Ishikawa (cell line): ENCODE data around the gene BCCIP.

ENCODE experiments used
- CEBPB ChIP-seq: IDR thresholded peaks from 2 replicates; pipeline ENCODE4 v1.6.1; 2012
- CREB1 ChIP-seq: IDR thresholded peaks from 2 replicates; pipeline ENCODE4 v1.6.1; 2012; ENCODE audit warnings: low read depth
- EGR1 ChIP-seq: IDR thresholded peaks from 2 replicates; pipeline ENCODE4 v1.6.1; 2012
- EP300 ChIP-seq: IDR thresholded peaks from 2 replicates; pipeline ENCODE4 v1.6.1; 2012; ENCODE audit warnings: borderline replicate concordance
- FOXM1 ChIP-seq: IDR thresholded peaks from 2 replicates; pipeline ENCODE4 v1.6.1; 2012; ENCODE audit warnings: low read depth, borderline replicate concordance
- NFIC ChIP-seq: IDR thresholded peaks from 2 replicates; pipeline ENCODE4 v1.6.1; 2012
- RAD21 ChIP-seq: IDR thresholded peaks from 2 replicates; pipeline ENCODE4 v1.6.1; 2012; ENCODE audit warnings: low read depth
- REST ChIP-seq: IDR thresholded peaks from 2 replicates; pipeline ENCODE4 v1.6.1; 2012; ENCODE audit warnings: low read depth, mild to moderate bottlenecking
- TAF1 ChIP-seq: IDR thresholded peaks from 2 replicates; pipeline ENCODE4 v1.6.1; 2012; ENCODE audit warnings: low read depth, mild to moderate bottlenecking
- TCF12 ChIP-seq: IDR thresholded peaks from 2 replicates; pipeline ENCODE4 v1.6.1; 2012; ENCODE audit warnings: low read depth
- TEAD4 ChIP-seq: IDR thresholded peaks from 2 replicates; pipeline ENCODE4 v1.6.1; 2012
- YY1 ChIP-seq: IDR thresholded peaks from 2 replicates; pipeline ENCODE4 v1.6.1; 2012; ENCODE audit warnings: low read depth
- ZBTB7A ChIP-seq: IDR thresholded peaks from 2 replicates; pipeline ENCODE4 v1.6.1; 2012; ENCODE audit warnings: low read depth
- TF ChIP-seq, protein P1 (sequence below): IDR thresholded peaks from 2 replicates; pipeline ENCODE4 v1.6.1; 2012
- TF ChIP-seq, protein P2 (sequence below): IDR thresholded peaks from 2 replicates; pipeline ENCODE4 v1.6.1; 2012

The BCCIP gene

GRCh38 chr10:125812128-125812750 is 11.1 kb upstream of the BCCIP start:
- no peak for TF ChIP-seq RAD21
- TF ChIP-seq TAF1 = no peak
- no peak for TF ChIP-seq NFIC
- TF ChIP-seq EGR1 = no peak
- TF ChIP-seq FOXM1 = no peak
- no peak for TF ChIP-seq YY1
- no peak for TF ChIP-seq CEBPB
- TF ChIP-seq, protein P1, sequence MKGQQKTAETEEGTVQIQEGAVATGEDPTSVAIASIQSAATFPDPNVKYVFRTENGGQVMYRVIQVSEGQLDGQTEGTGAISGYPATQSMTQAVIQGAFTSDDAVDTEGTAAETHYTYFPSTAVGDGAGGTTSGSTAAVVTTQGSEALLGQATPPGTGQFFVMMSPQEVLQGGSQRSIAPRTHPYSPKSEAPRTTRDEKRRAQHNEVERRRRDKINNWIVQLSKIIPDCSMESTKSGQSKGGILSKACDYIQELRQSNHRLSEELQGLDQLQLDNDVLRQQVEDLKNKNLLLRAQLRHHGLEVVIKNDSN = no peak
- no peak for TF ChIP-seq EP300
- TF ChIP-seq ZBTB7A = no peak
- no peak for TF ChIP-seq TEAD4
- TF ChIP-seq REST = no peak
- TF ChIP-seq TCF12 = no peak
- TF ChIP-seq, protein P2, sequence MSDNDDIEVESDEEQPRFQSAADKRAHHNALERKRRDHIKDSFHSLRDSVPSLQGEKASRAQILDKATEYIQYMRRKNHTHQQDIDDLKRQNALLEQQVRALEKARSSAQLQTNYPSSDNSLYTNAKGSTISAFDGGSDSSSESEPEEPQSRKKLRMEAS = no peak
- TF ChIP-seq CREB1 = no peak

GRCh38 chr10:125815764-125816163 is 7.6 kb upstream of the BCCIP start:
- TF ChIP-seq TAF1 (no peak), YY1 (no peak), FOXM1 (no peak), NFIC (no peak)
- TF ChIP-seq, protein P2 = no peak

DNA sequence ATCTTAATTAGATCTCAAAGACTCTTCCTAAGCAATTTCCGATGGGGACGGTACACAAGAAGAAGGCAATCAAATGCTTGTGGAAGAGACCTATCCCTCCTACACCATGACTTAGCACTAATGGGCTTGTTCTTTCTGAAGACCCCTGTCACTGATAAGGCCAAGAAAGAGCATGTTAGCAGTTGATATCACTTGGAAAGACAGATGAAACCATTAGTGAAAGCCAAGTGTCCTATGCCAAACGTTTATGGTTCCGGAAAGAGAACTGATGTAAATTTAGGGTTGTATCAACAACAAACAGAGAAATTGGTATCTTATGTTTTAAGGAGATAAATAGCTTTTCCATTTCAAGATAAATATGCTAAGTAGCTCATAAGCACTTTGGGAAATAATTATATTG is 6.8 kb upstream of the BCCIP start:
- TF ChIP-seq YY1 (no peak), NFIC (no peak), CEBPB (no peak), REST (no peak), RAD21 (no peak), CREB1 (no peak), TCF12 (no peak), ZBTB7A (no peak), EP300 (no peak), TEAD4 (no peak)
- TF ChIP-seq, protein P1 = no peak

GRCh38 chr10:125817337-125817946 is 5.9 kb upstream of the BCCIP start:
- TF ChIP-seq CEBPB (no peak), RAD21 (no peak)
- TF ChIP-seq, protein P1 = no peak
- TF ChIP-seq, protein P2 = no peak

GRCh38 chr10:125820701-125821100 is 2.6 kb upstream of the BCCIP start:
- TF ChIP-seq RAD21 (no peak), CEBPB (no peak), FOXM1 (no peak), YY1 (no peak), ZBTB7A (no peak), EP300 (no peak), NFIC (no peak)
- TF ChIP-seq, protein P2 = no peak
